Measurements from ENCODE around the gene KCNQ2.

The KCNQ2 gene

DNA sequence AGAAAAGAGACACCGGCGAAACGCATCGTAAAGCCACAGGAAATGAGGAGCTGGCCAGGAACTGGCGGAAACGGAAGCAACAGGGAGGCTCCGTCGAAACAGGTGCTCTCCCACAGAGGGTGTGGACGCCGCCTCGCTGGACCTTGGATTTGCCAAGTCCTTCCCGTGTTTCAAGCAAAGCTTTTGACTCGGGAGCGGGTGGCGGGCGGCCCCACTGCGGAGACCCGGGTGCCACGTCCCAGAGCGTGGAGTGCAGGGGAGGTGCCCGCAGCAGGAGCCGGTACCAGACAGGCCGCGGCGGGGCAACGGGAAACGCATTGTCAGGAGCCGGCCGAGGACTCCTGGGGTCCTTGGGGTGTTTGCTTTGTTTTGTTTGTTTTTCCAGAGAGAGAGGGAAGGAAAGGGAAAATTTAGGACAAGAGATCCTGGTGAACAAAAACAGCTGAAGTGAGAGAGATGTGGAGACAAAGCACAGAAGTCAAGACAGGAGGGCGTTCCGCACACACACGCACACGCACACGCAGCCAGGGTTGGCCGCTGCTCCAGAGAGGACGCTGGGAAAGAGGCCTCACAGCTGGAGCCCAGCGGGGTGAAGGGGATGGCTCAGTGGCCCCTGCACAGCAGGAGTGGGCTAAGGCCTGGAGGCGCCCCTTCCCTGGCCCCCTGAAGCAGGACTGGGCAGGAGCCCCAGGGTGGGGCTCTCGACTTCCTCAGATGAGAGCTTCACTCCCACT lies 60.4 kb downstream of the KCNQ2 start:
- Mint-ChIP-seq H3K27ac (no peak overlapping the region), H3K9me3 (no peaks in the 10 kb centered on the region), H3K27me3 (peaks cover 3% of the 10 kb centered on the region), H3K36me3 (ENCODE audit: low read depth) (no peaks in the 10 kb centered on the region), H3K4me3 (no peak overlapping the region), H3K4me1 (ENCODE audit: low read depth) (peaks cover 5% of the 10 kb centered on the region)

DNA sequence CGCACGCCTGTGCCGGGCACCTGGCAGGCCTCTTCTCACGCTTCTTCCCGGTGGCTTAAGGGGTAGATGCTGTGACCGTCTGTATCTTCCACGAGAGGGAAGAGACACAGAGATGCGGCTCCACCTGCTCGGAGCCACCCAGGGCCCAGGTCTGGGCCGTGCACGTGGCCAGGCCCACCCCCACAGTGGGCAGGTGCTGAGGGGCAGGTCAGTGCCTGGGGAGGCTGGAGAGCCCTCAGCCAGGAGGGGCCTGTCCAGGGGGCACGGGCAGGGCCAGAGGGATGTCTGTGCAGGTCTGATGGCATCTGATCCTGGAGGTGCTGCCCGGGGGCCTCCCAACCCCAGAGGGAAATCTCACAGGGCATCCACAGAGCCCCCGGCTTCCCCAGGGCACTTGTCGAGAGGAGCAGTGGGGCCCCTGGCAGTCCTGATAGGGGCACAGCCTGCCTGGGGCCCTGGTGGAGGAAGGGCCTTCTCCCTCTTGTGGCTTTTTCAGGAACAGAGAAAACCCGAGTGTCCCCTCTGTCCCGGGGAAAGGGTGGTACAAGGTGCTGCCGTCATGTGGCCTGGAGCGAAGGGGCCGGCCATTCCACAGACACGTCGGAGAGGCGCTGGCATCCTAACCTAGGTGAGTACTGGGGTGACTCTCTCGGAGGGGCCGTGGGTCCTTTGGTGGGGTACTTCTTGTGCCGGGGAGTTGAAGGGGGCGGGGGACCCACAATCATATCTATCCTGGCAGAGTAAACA lies 61.1 kb downstream of the KCNQ2 start:
- Mint-ChIP-seq H3K9me3 (no peaks in the 10 kb centered on the region), H3K4me3 (no peak overlapping the region), H3K27me3 (peaks cover 3% of the 10 kb centered on the region), H3K4me1 (ENCODE audit: low read depth) (peaks cover 5% of the 10 kb centered on the region), H3K36me3 (ENCODE audit: low read depth) (no peaks in the 10 kb centered on the region), H3K27ac (no peak overlapping the region)

DNA sequence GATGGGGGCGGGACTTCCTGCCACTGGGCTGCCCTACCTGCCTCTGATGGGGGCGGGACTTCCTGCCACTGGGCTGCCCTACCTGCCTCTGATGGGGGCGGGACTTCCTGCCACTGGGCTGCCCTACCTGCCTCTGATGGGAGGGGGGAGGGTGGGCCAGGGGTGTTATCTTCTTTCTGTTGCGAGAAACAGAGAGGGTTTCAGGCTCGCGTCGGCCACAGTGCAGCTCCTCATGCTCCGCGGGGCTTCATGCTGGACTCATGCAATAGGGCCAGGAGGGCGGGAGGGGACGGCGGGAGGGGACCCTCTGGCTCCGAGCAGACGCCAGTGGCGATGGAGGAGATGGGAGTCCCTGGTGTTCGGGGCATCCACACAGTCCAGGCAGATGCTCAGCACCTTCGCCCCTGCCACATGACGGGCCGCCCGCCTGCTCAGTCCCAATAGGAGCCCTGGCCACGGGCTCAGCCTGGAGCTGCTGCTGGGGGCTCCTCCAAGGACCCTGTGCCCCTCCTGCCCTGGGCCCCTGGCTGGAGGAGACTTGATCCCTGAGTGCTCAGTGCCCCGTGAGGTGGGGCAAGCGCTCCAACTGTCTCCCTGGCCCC lies 62.5 kb downstream of the KCNQ2 start:
- H3K36me3 Mint-ChIP-seq (ENCODE audit: low read depth), result no peaks in the 10 kb centered on the region
- no peaks in the 10 kb centered on the region for H3K9me3 Mint-ChIP-seq
- peaks cover 3% of the 10 kb centered on the region for H3K27me3 Mint-ChIP-seq
- H3K27ac Mint-ChIP-seq, result no peak overlapping the region
- H3K4me1 Mint-ChIP-seq (ENCODE audit: low read depth), result peaks cover 5% of the 10 kb centered on the region
- H3K4me3 Mint-ChIP-seq, result no peak overlapping the region

DNA sequence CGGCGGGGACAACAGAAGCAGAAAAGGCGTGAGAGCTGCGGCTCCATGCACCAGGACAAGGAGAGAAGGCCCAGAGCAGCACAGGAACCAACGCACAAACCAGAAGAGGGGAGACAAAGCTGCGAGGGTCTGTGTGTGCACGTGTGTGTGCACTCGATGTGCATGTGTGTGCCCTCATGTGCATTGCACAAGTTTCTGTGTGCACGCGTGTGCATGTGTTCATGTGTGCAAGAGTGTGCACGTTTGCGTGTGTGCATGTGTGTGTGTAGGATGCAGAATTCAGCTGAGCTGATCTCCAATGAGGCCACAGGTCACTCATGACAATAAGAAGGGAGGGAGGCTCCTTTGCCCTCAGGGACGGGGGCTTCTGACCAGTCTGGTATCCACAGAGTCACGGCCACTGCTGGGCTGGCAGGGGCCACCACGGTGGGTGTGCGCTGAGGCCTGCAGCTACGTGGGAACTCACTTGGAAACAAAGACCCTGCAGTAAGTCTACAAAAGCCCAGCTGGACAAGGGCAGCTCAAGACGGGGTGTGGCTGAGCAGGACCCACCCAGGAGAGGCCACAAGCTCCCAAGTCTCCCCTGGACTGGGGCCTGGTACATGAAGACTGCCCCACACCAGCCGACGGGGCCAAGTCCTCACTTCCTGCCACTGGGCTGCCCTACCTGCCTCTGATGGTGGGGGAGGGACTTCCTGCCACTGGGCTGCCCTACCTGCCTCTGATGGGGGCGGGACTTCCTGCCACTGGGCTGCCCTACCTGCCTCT lies 63.2 kb downstream of the KCNQ2 start:
- Mint-ChIP-seq H3K4me1 (ENCODE audit: low read depth) (peaks cover 5% of the 10 kb centered on the region), H3K27me3 (peaks cover 3% of the 10 kb centered on the region), H3K36me3 (ENCODE audit: low read depth) (no peaks in the 10 kb centered on the region), H3K9me3 (no peaks in the 10 kb centered on the region), H3K4me3 (no peak overlapping the region), H3K27ac (no peak overlapping the region)

DNA sequence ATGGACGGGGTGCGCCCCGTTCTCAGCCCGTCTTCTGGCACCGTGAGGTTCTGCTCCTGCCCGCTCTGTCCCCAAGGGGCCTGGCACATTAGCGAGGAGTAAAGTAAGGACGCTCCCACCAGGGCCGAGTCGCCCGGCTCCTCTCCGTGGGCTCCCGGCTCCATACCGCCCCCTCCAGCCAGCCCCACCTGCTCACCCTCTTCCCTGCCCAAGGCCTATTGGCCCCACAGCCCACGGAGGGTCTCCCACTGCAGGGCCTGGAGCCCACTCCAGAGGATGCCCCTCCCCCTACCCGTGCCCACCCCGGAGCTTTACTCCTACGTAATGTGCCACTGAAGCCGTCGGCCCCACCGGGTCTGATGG lies 63.8 kb downstream of the KCNQ2 start:
- H3K36me3 Mint-ChIP-seq (ENCODE audit: low read depth), result no peaks in the 10 kb centered on the region
- H3K27me3 Mint-ChIP-seq, result peaks cover 3% of the 10 kb centered on the region
- H3K9me3 Mint-ChIP-seq, result no peaks in the 10 kb centered on the region
- H3K4me1 Mint-ChIP-seq (ENCODE audit: low read depth), result peaks cover 5% of the 10 kb centered on the region
- no peak overlapping the region for H3K4me3 Mint-ChIP-seq
- H3K27ac Mint-ChIP-seq, result no peak overlapping the region

DNA sequence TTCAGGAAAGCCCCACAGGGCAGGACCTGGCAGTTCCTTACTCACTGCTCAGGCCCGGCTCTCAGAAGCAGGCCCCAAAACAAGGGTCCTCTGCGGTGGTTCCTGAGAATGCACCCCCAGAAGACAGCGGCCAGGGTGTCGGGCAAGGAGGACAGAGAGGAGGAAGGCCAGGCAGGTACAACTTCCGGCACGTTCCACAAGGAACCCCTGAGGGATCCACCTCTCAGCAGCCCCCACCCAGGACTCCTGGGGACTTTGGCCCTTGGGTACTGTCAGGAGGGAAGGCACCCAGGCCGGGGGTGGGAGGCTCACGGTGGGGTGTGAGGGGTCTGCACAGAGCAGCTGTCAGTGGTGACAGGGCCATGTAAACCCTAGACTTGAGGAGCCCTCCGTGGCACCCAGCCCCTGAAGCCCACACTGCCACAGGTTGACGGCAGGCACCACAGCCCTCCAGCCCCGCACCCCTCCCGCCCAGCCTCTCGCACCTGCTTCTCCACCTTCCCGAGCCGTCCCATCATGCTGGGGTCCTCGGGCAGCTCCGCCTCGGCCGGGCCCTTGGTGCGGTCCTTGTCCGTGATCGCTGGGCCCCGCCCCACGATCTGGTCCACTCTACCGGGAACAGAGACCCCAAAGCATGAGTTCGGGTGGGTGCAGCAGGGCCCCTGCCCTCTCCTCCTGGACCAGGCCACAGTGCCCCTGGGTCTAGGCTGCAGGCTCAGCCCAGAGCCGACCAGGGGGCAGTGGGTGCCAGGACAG lies 64.3 kb downstream of the KCNQ2 start:
- Mint-ChIP-seq H3K4me3 (no peak overlapping the region), H3K9me3 (no peaks in the 10 kb centered on the region), H3K27me3 (peaks cover 3% of the 10 kb centered on the region), H3K36me3 (ENCODE audit: low read depth) (no peaks in the 10 kb centered on the region), H3K4me1 (ENCODE audit: low read depth) (peaks cover 5% of the 10 kb centered on the region), H3K27ac (no peak overlapping the region)

DNA sequence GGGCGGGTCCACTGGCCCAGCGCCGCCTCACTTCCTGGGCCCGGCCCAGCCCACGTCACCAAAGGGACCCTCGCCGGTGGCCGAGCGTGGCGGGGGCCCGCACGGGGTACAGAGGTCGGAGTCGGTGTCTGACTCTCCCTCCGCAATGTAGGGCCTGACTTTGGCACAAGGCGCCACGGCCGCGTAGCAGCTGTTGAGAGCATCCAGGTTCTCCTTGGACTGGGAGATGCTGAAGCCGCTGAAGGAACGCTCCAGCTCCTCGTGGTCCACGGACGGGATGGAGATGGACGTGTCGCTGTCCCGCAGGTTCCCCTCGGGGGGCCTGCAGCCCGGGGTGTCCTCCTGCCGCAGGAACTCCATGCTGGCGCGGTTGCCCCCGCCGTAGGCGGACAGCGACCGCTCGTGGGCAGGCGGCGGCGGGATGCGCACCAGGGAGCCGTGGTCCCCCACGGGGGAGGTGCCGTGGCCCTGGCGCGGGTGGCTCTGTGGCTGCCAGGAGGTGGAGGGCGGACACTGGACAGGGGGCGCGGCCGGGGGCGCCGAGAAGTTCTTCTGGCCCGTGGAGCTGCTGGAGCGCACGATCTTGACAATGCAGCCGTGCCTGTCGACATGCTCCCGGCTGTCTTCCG lies 65.7 kb downstream of the KCNQ2 start:
- H3K27me3 Mint-ChIP-seq, result no peaks in the 10 kb centered on the region
- no peaks in the 10 kb centered on the region for H3K36me3 Mint-ChIP-seq (ENCODE audit: low read depth)
- no peak overlapping the region for H3K4me3 Mint-ChIP-seq
- H3K27ac Mint-ChIP-seq, result no peak overlapping the region
- no peaks in the 10 kb centered on the region for H3K9me3 Mint-ChIP-seq
- peaks cover 5% of the 10 kb centered on the region for H3K4me1 Mint-ChIP-seq (ENCODE audit: low read depth)

DNA sequence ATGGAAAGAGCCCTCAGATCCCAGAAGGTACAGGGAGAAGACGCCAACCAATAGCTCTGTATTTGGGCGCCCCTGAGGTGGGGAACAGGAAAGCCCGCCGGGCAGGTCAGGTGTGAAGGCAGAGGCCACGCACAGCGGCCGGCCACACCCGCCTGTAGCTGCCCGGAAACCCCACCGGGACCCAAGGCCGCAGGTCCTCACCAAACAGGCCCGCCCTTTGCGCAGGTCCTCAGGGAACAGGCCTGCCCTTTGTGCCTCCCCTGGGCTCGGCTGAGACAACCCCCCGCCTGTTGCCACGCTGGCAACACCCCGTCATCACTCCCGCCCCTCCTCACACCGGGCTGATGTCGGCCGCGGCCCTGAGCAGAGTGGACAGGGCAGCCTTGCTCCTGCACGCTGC lies 66.4 kb downstream of the KCNQ2 start:
- Mint-ChIP-seq H3K4me1 (ENCODE audit: low read depth) (peaks cover 5% of the 10 kb centered on the region), H3K4me3 (no peak overlapping the region), H3K27me3 (no peaks in the 10 kb centered on the region), H3K36me3 (ENCODE audit: low read depth) (no peaks in the 10 kb centered on the region), H3K9me3 (no peaks in the 10 kb centered on the region), H3K27ac (no peak overlapping the region)

DNA sequence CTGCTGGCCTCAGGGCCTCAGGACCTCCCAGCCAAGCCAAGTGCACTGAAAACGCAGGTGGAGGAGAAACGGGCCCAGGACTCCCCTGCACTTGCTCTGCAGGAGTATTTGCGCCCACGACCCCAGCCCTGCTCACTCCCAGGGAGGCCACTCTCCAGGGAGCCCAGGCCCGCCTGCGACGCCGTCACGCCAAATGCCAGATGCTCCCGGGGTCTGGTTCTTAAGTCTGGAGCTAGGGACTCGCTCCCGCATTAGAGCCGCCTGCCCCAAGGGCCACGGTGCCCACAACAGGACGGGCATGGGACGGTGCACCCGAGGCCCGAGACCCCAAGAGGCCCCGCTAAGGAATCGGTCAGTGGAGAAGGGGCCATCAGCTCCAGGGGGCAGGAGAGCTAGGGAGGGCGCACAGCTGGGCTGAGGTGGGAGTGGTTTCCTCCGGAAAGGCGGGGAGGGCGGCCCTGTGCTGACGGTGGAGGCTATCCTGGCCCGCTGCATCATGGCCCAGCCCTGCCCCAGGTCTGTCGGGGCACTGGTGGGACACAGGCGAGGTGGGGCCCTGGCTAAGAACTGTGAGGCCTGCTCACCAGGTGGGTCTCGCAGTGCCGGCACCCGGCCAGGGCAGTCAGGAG lies 67.2 kb downstream of the KCNQ2 start:
- no peaks in the 10 kb centered on the region for H3K27me3 Mint-ChIP-seq
- H3K4me3 Mint-ChIP-seq, result no peak overlapping the region
- peaks cover 5% of the 10 kb centered on the region for H3K4me1 Mint-ChIP-seq (ENCODE audit: low read depth)
- H3K9me3 Mint-ChIP-seq, result no peaks in the 10 kb centered on the region
- no peaks in the 10 kb centered on the region for H3K36me3 Mint-ChIP-seq (ENCODE audit: low read depth)
- no peak overlapping the region for H3K27ac Mint-ChIP-seq

DNA sequence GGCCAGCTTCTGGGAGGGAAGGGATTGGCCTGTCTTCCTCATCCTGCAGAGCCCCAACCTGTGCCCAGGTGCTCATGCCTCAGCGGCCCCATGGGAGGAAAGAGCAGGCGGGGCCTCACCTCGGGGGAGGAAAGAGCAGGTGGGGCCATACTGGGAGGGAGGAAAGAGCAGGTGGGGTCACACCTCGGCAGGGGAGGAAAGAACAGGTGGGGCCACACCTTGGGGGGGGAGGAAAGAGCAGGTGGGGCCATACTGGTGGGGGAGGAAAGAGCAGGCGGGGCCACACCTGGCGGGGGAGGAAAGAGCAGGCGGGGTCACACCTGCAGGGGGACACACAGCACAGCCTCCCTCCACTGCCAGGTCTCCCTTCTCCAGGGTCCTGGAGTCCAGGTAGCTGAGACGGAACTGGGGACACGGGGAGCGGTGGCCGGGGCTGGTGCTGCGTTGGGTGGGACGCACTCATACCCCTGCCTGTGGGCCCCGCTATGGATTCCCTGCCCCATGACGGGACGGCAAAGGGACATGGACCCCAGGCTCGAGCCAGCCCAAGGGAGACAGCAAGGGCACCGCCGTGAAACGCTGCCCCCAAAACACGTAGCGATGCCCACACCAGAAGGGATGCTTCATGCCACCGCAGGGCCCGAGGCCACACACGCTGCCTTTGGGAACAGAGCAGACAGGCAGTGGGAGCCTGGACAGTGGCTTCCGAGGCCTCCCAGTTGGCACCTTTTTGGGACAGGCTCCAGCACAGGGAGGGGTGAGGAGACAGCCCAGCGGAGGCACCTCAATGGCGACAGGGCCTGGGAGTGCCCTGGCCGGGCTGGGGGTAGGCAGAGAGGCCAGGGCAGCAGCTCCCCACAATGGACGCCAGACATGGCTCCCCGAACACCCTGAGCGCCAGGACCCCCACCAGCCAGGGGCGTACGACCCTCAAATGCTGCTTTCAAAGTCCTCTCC lies 68.0 kb downstream of the KCNQ2 start:
- H3K27ac Mint-ChIP-seq, result no peak overlapping the region
- H3K36me3 Mint-ChIP-seq (ENCODE audit: low read depth), result no peaks in the 10 kb centered on the region
- no peaks in the 10 kb centered on the region for H3K27me3 Mint-ChIP-seq
- peaks cover 5% of the 10 kb centered on the region for H3K4me1 Mint-ChIP-seq (ENCODE audit: low read depth)
- no peaks in the 10 kb centered on the region for H3K9me3 Mint-ChIP-seq
- no peak overlapping the region for H3K4me3 Mint-ChIP-seq

DNA sequence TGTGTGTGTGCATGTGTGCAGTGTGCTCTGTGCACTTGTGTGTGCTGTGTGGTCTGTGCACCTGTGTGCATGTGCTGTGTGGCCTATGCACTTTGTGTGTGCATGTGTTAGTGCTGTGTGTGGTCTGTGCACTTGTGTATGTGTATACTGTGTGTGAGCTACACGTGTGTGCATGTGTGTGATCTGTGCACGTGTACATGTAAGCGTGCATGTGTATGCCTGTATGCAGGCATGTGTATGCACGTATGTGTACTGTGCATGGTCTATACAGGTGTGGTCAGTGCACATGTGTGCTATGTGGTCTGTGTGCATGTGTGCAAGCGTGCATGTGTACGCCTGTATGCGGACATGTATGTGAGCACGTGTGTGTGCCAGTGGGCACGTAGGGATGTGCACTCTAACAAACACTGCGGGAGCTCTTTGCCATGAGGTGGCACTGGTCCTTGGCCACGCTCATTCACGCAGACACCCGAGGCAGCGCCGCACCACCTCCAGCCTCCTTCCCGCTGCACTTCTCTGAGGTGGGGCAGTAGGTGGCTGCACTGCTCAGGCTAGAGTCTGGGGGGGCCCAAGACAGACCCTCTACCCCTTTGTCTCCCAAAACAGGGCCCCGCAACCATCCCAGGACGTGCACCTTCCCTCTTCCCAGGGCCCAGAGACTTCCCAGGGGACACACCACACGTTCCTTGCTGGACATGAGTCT lies 68.9 kb downstream of the KCNQ2 start:
- H3K9me3 Mint-ChIP-seq, result no peaks in the 10 kb centered on the region
- no peaks in the 10 kb centered on the region for H3K4me1 Mint-ChIP-seq (ENCODE audit: low read depth)
- no peak overlapping the region for H3K27ac Mint-ChIP-seq
- no peaks in the 10 kb centered on the region for H3K36me3 Mint-ChIP-seq (ENCODE audit: low read depth)
- H3K4me3 Mint-ChIP-seq, result no peak overlapping the region
- H3K27me3 Mint-ChIP-seq, result no peaks in the 10 kb centered on the region

DNA sequence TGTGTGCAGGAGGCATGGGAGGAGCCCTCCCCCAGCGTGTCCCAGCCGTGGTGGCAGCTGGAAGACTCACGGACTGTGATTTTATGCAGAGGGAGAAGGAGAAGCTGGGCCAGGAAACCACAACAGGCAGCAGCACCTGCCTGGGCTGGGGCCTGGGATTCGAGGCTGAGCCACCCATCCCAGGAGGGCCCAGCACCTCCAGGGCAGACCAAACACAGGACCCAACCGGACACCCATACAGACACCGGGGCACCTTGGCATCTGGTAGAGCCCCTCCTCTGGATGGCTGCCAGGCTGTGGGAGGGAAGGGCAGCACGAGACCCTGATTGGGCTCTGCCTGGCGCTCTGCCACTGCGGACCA lies 69.6 kb downstream of the KCNQ2 start:
- H3K9me3 Mint-ChIP-seq, result no peaks in the 10 kb centered on the region
- H3K4me1 Mint-ChIP-seq (ENCODE audit: low read depth), result no peaks in the 10 kb centered on the region
- no peak overlapping the region for H3K4me3 Mint-ChIP-seq
- H3K36me3 Mint-ChIP-seq (ENCODE audit: low read depth), result no peaks in the 10 kb centered on the region
- no peaks in the 10 kb centered on the region for H3K27me3 Mint-ChIP-seq
- H3K27ac Mint-ChIP-seq, result no peak overlapping the region
